HG03571 (cell line): Measurements from ENCODE around the gene WLS.
"Not testable (repeated sequence)": the region's sequence is repeated elsewhere in the genome, so short reads cannot be mapped to it uniquely, and the experiment has no call there.

Experiments
- ATAC-seq: cut with Tn5 transposase; IDR thresholded peaks from one replicate; pipeline ENCODE4 v1.9.1; 2021; ENCODE audit not compliant: unreplicated experiment

The WLS gene

GRCh38 chr1:68201546-68202238 lies 30.6 kb downstream of the WLS start:
- ATAC-seq: no peak

- no peak for ATAC-seq
These were observed 32.7 kb downstream of the WLS start for GRCh38 chr1:68199603-68200002.

GRCh38 chr1:68198752-68199151 lies 33.6 kb downstream of the WLS start:
- no peak for ATAC-seq

GRCh38 chr1:68197891-68198290 lies 34.4 kb downstream of the WLS start:
- ATAC-seq: no peak

- ATAC-seq: no peak
These were observed 34.9 kb downstream of the WLS start for GRCh38 chr1:68197461-68197860.

GRCh38 chr1:68196676-68197075 lies 35.6 kb downstream of the WLS start:
- no peak for ATAC-seq

GRCh38 chr1:68191717-68192116 lies 40.6 kb downstream of the WLS start:
- ATAC-seq: no peak

GRCh38 chr1:68188644-68189340 lies 43.5 kb downstream of the WLS start:
- ATAC-seq: no peak

GRCh38 chr1:68188060-68188538 lies 44.2 kb downstream of the WLS start:
- ATAC-seq: no peak

GRCh38 chr1:68185743-68186142 lies 46.6 kb downstream of the WLS start:
- no peak for ATAC-seq

GRCh38 chr1:68183895-68184294 lies 48.4 kb downstream of the WLS start:
- no peak for ATAC-seq

- no peak for ATAC-seq
These were observed 51.2 kb downstream of the WLS start for GRCh38 chr1:68181165-68181556.

GRCh38 chr1:68180441-68181164 lies 51.7 kb downstream of the WLS start:
- ATAC-seq: no peak

- ATAC-seq: peak; percentile 61
These were observed 53.4 kb downstream of the WLS start for GRCh38 chr1:68178821-68179490.

GRCh38 chr1:68175621-68176398 lies 56.5 kb downstream of the WLS start:
- no peak for ATAC-seq

- ATAC-seq: no peak
These were observed 57.6 kb downstream of the WLS start for GRCh38 chr1:68174738-68175113.

GRCh38 chr1:68173936-68174737 lies 58.2 kb downstream of the WLS start:
- ATAC-seq: no peak

GRCh38 chr1:68173283-68173935 lies 58.9 kb downstream of the WLS start:
- ATAC-seq: no peak

- not testable (repeated sequence) for ATAC-seq
These were observed 60.5 kb downstream of the WLS start for GRCh38 chr1:68171795-68172194.
